ENCODE results near the gene DDIAS.

Gene DDIAS

DNA sequence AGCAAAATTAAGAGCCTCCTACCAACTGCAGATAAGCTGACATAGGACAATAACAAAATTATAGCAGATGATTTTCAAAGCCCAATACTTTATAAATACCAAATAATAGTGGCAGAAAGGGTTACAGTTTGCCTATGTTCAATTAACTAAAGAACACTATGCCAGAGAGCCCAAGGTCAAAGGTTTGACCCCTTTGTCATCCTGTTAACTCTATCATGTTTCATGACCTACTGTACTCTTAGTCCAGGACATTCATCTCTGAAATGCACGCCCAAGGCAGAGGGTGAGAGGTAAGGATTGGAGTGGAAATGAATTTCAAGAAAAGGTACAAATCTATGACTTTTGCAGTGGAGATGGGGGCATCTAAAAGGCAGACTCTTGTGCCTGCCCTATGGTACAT is 70.6 kb downstream of the DDIAS start:
- no peak for DNase-seq
- H3K36me3 ChIP-seq (replicated peaks): no peaks in the 10 kb centered on the region
- H3K27me3 ChIP-seq (replicated peaks): no peaks in the 10 kb centered on the region
- TF ChIP-seq, protein P1, sequence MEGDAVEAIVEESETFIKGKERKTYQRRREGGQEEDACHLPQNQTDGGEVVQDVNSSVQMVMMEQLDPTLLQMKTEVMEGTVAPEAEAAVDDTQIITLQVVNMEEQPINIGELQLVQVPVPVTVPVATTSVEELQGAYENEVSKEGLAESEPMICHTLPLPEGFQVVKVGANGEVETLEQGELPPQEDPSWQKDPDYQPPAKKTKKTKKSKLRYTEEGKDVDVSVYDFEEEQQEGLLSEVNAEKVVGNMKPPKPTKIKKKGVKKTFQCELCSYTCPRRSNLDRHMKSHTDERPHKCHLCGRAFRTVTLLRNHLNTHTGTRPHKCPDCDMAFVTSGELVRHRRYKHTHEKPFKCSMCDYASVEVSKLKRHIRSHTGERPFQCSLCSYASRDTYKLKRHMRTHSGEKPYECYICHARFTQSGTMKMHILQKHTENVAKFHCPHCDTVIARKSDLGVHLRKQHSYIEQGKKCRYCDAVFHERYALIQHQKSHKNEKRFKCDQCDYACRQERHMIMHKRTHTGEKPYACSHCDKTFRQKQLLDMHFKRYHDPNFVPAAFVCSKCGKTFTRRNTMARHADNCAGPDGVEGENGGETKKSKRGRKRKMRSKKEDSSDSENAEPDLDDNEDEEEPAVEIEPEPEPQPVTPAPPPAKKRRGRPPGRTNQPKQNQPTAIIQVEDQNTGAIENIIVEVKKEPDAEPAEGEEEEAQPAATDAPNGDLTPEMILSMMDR (IDR thresholded peaks at IDR 0.05; ENCODE audit: low read depth, low read length, missing control alignments): no peak
- no peak overlapping the region for H3K27ac ChIP-seq
- in situ Hi-C loops (cut with HindIII; ENCODE audit: low pct_ligation_motif_present, low sequenced_read_pairs): no loop called here
- H3K4me3 ChIP-seq (ENCODE audit: low read depth, low read length): no peak overlapping the region

DNA sequence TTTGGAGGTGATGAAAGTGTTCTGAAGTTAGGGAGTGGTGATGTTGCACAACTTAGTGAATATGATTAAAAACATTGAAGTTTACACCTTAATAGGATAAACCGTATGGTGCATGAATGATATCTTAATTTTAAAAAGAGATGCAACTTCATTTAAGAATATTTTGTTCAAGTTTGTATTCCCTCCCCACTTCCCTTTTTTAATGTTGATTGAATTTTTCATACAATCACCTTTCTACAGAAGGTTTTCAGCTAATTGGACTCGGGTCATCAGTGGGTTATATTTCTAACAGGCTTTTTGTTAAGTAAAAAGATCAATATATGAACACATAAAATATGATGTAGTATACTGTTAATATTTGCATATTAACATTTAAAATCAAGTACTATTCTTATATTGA is 72.6 kb downstream of the DDIAS start:
- in situ Hi-C loops (cut with HindIII; ENCODE audit: low pct_ligation_motif_present, low sequenced_read_pairs): no loop called here
- TF ChIP-seq, protein P1 (IDR thresholded peaks at IDR 0.05; ENCODE audit: low read depth, low read length, missing control alignments): no peak
- no peak overlapping the region for H3K4me3 ChIP-seq (ENCODE audit: low read depth, low read length)
- no peak for DNase-seq
- H3K27me3 ChIP-seq (replicated peaks): no peaks in the 10 kb centered on the region
- H3K27ac ChIP-seq: no peak overlapping the region
- H3K36me3 ChIP-seq (replicated peaks): no peaks in the 10 kb centered on the region

DNA sequence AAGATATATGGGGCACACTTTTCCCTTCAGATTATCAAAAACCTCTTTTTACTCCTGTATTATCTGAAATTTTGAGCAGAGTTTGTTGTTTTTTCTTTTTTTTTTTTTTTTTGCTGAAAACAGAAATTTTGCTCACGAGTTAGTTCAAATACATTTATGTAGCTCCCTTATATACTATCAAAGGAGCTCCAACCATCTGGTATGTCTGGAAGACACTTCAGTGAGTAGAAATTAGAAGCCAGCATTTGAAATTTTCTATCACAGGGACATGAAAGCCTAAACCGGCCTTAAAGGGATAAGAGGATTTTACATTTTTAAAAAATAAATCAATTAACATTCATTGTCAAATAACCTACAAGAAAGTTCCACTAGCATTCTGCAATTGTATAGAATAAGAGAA is 73.3 kb downstream of the DDIAS start:
- Histone ChIP-seq H3K4me3 (ENCODE audit: low read depth, low read length) (no peak overlapping the region), H3K27ac (no peak overlapping the region), H3K27me3 (replicated peaks) (no peaks in the 10 kb centered on the region), H3K36me3 (replicated peaks) (no peaks in the 10 kb centered on the region)
- DNase-seq: no peak
- in situ Hi-C loops (cut with HindIII; ENCODE audit: low pct_ligation_motif_present, low sequenced_read_pairs): no loop called here
- TF ChIP-seq, protein P1 (IDR thresholded peaks at IDR 0.05; ENCODE audit: low read depth, low read length, missing control alignments): no peak

DNA sequence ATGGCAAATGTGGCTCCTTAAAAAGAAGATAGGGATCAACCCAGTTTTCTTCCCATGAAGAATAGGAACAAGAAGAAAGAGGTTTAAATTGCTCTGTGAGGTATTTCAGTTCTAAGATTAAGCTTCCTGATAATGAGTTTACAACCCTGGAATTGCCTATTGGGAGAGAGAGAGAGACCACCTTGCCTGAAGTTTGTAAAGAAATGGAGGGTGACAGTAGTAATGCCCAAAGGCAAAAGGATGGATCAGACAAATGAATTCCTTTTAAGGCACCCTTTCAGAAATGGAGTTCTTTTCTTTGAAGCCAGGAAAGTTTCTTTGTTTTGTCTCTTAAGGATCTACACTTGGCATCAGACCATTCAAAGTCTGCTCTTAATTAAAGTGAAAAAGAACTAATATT is 74.3 kb downstream of the DDIAS start:
- in situ Hi-C loops (cut with HindIII; ENCODE audit: low pct_ligation_motif_present, low sequenced_read_pairs): no loop called here
- Histone ChIP-seq H3K27ac (no peak overlapping the region), H3K4me3 (ENCODE audit: low read depth, low read length) (no peak overlapping the region), H3K36me3 (replicated peaks) (no peaks in the 10 kb centered on the region), H3K27me3 (replicated peaks) (no peaks in the 10 kb centered on the region)
- no peak for DNase-seq
- TF ChIP-seq, protein P1 (IDR thresholded peaks at IDR 0.05; ENCODE audit: low read depth, low read length, missing control alignments): no peak

DNA sequence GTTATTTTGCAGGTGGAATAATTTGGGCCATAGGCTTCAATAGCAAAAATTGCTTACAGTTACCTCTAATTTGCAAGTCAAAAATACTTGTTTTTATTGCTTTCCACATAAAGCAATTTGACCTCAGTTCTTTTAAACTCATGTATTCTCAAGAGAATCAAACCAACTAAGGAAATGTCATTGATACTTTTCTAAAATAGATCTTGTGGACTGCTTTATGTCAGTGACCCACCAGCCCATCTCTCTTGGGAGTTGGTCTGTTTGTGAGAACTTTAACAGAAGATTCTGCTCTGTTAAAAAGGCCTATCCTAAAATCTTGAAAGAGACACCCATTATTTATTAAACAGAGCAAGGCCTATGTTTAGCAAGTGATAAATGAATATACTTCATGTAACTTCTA is 75.2 kb downstream of the DDIAS start:
- in situ Hi-C loops (cut with HindIII; ENCODE audit: low pct_ligation_motif_present, low sequenced_read_pairs): no loop called here
- no peaks in the 10 kb centered on the region for H3K27me3 ChIP-seq (replicated peaks)
- H3K4me3 ChIP-seq (ENCODE audit: low read depth, low read length): no peak overlapping the region
- H3K27ac ChIP-seq: no peak overlapping the region
- peaks cover 2% of the 10 kb centered on the region for H3K36me3 ChIP-seq (replicated peaks)
- TF ChIP-seq, protein P1 (IDR thresholded peaks at IDR 0.05; ENCODE audit: low read depth, low read length, missing control alignments): no peak
- no peak for DNase-seq

DNA sequence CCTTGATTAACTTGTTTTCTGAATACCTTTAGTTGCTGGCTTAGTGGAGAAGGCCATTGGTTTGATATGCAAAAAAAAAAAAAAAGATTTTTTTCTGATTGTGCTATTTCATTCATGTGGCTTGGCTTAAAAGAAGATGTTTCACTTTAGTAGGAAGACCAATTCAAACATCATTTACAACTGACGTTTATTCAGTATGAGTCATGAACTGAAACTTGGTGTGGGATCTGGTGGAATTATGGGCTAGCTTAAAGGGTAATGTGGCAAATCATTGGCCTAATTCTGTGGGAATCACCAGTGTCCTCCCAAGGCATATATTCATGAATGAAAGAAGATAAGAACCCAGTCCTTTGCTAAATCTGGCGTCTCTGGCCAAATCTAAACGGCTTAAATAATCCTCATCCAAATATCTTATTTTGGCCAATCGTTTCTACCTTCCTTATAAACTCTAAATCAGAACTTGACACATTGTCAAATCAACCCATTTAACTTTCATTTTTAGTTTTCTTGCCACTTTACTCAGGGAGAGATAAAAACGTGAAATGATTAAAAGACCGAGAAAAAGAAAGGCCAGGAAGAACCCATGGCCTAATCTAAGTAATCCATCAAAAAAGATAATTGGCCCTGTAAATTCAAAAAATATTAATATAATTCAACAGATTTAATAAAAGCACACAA is 77.0 kb downstream of the DDIAS start:
- Histone ChIP-seq H3K27me3 (replicated peaks) (no peaks in the 10 kb centered on the region), H3K36me3 (replicated peaks) (peaks cover 7% of the 10 kb centered on the region), H3K27ac (peak overlapping the region; percentile 63), H3K4me3 (ENCODE audit: low read depth, low read length) (no peak overlapping the region)
- TF ChIP-seq, protein P1 (IDR thresholded peaks at IDR 0.05; ENCODE audit: low read depth, low read length, missing control alignments): no peak
- in situ Hi-C loops (cut with HindIII; ENCODE audit: low pct_ligation_motif_present, low sequenced_read_pairs): no loop called here
- DNase-seq: peak; percentile 73

All from brain microvascular endothelial cell (primary cell).